GM10266 (cell line): ENCODE results near the gene ANKRD1.
"Not testable (repeated sequence)": the region's sequence is repeated elsewhere in the genome, so short reads cannot be mapped to it uniquely, and the experiment has no call there.

ENCODE experiments used
- DNase-seq: peaks from one replicate; pipeline ENCODE4 v3.0.0; 2012; ENCODE audit errors: extremely low spot score
- CTCF ChIP-seq: IDR thresholded peaks from 2 replicates; pipeline ENCODE4 v1.5.1; 2012; ENCODE audit warnings: mild to moderate bottlenecking, low read depth; ENCODE audit not compliant: control insufficient read depth, insufficient read depth; ENCODE audit errors: missing control alignments

ANKRD1 gene

GRCh38 chr10:90889636-90890035, 31.3 kb downstream of the ANKRD1 start:
- TF ChIP-seq CTCF = no peak

GRCh38 chr10:90888387-90888786, 32.5 kb downstream of the ANKRD1 start:
- TF ChIP-seq CTCF = no peak
- no peak for DNase-seq

More at GRCh38 chr10:90889636-90890035, 31.3 kb downstream of the ANKRD1 start:
- DNase-seq = no peak

- no peak for DNase-seq
- no peak for TF ChIP-seq CTCF
Observed at GRCh38 chr10:90887555-90887954, 33.3 kb downstream of the ANKRD1 start.

- no peak for TF ChIP-seq CTCF
Observed at GRCh38 chr10:90885176-90885575, 35.7 kb downstream of the ANKRD1 start.

GRCh38 chr10:90884431-90884830, 36.5 kb downstream of the ANKRD1 start:
- no peak for TF ChIP-seq CTCF

More at GRCh38 chr10:90885176-90885575, 35.7 kb downstream of the ANKRD1 start:
- no peak for DNase-seq

GRCh38 chr10:90880059-90880719, 40.7 kb downstream of the ANKRD1 start:
- peak; percentile 52 for TF ChIP-seq CTCF
- DNase-seq = not testable (repeated sequence)

More at GRCh38 chr10:90884431-90884830, 36.5 kb downstream of the ANKRD1 start:
- DNase-seq = no peak

- no peak for TF ChIP-seq CTCF
- no peak for DNase-seq
Observed at GRCh38 chr10:90879062-90879461, 41.8 kb downstream of the ANKRD1 start.
